PC-9 (cell line): ENCODE results near the gene PTPRG. TPM values are rescaled to one million over a fixed set of nuclear protein-coding genes. Genes with fewer than 3 reads are reported as not detected.

Experiments
- BruUV-seq: library from RNA; stranded (reverse); fragments of 400-500 nt; replicated peaks from 2 replicates; lab custom pipeline; 2021; lab: Mats Ljungman, UMichigan
- CTCF ChIA-PET: fragments of 300-600 bp; sonication (Branson Sonifier 250); formaldehyde crosslinking; loops from one replicate; lab custom pipeline; 2022; ENCODE audit warnings: antibody characterized with exemption; lab: Charles Lee
- POLR2A ChIA-PET: fragments of 300-600 bp; sonication (Branson Sonifier 250); formaldehyde crosslinking; loops from one replicate; lab custom pipeline; 2022; ENCODE audit warnings: antibody characterized with exemption; ENCODE audit not compliant: unreplicated experiment; lab: Charles Lee
- DNase-seq, 2 experiments: peaks; one replicate each; pipeline versions ENCODE4 v3.0.0 to v3.0.0-alpha.2; 2015 to 2022; ENCODE audit warnings: mixed read lengths in 1 of 2
- H2AFZ ChIP-seq: fragments of 200-600 bp; sonication (generic); 2 replicates; pipeline ENCODE4 v1.8.1; 2017; ENCODE audit warnings: antibody characterized with exemption
- H3F3A ChIP-seq: fragments of 200-600 bp; sonication (generic); 2 replicates; pipeline ENCODE4 v1.8.1; 2017; ENCODE audit warnings: antibody characterized with exemption, mild to moderate bottlenecking, low read depth; ENCODE audit not compliant: insufficient read depth
- H3K27ac ChIP-seq: fragments of 200-600 bp; sonication (generic); 2 replicates; pipeline ENCODE4 v1.6.1; 2016; ENCODE audit warnings: mixed run types
- H3K27me3 ChIP-seq: fragments of 200-600 bp; sonication (generic); 2 replicates; pipeline ENCODE4 v1.6.1; 2016; ENCODE audit warnings: low read depth, mixed run types; ENCODE audit not compliant: insufficient read depth
- H3K36me3 ChIP-seq: fragments of 200-600 bp; sonication (generic); 2 replicates; pipeline ENCODE4 v1.6.1; 2016; ENCODE audit warnings: low read depth, mixed run types
- H3K4me1 ChIP-seq: fragments of 200-600 bp; sonication (generic); replicated peaks from 2 replicates; pipeline ENCODE4 v1.6.1; 2016; ENCODE audit warnings: mixed run types; ENCODE audit not compliant: insufficient read depth
- H3K4me2 ChIP-seq: fragments of 200-600 bp; sonication (generic); 2 replicates; pipeline ENCODE4 v1.6.1; 2017; ENCODE audit warnings: mixed run types
- H3K4me3 ChIP-seq: fragments of 200-600 bp; sonication (generic); 2 replicates; pipeline ENCODE4 v1.6.1; 2016; ENCODE audit warnings: mixed run types
- H3K79me2 ChIP-seq: fragments of 200-600 bp; sonication (generic); 2 replicates; pipeline ENCODE4 v1.6.1; 2017; ENCODE audit warnings: low read depth, mixed run types
- H3K9me2 ChIP-seq: fragments of 200-600 bp; sonication (generic); 2 replicates; pipeline ENCODE4 v1.8.1; 2017; ENCODE audit warnings: mild to moderate bottlenecking; ENCODE audit not compliant: insufficient read depth
- H3K9me3 ChIP-seq: fragments of 200-600 bp; sonication (generic); 2 replicates; pipeline ENCODE4 v1.8.1; 2016; ENCODE audit warnings: low read depth; ENCODE audit not compliant: insufficient read depth
- H4K20me1 ChIP-seq: fragments of 200-600 bp; sonication (generic); 2 replicates; pipeline ENCODE4 v1.8.1; 2017; ENCODE audit not compliant: insufficient read depth
- CTCF ChIP-seq: fragments of 200-600 bp; sonication (generic); conservative IDR thresholded peaks from 2 replicates; pipeline ENCODE4 v1.6.1; 2017; ENCODE audit warnings: mixed run types, antibody characterized with exemption, mild to moderate bottlenecking, moderate library complexity
- EZH2 ChIP-seq: fragments of 200-600 bp; sonication (generic); IDR thresholded peaks from 2 replicates; pipeline ENCODE4 v1.8.0; 2017; ENCODE audit warnings: antibody characterized with exemption, low read depth
- intact Hi-C: fragments of 100-400 bp; cut with micrococcal nuclease; formaldehyde crosslinking; loops from one replicate; pipeline ENCODE4 v1.10.0; 2022; ENCODE audit not compliant: unreplicated experiment
- total RNA-seq: library from RNA; stranded (reverse); gene quantifications from 2 replicates; pipeline ENCODE4 v1.2.3, GENCODE V29; 2021

Gene PTPRG
- total RNA-seq, 1 experiment from 2014 or later, result 32.9 TPM

- no peak for TF ChIP-seq EZH2
- no peak for TF ChIP-seq CTCF
- no peaks in the 10 kb centered on the region; the same call in 1 of the 2 replicates for H3K36me3 ChIP-seq
- H3K27me3 ChIP-seq, result no peaks in the 10 kb centered on the region
- no peak overlapping the region for H2AFZ ChIP-seq
- BruUV-seq, result no TSS peak
- no peaks in the 10 kb centered on the region for H3K79me2 ChIP-seq
- no peak for DNase-seq
- H3K4me3 ChIP-seq, result no peak overlapping the region
- H3K9me2 ChIP-seq, result no peaks in the 10 kb centered on the region
- intact Hi-C loops, result no loop called here
- CTCF ChIA-PET, result no interaction called here
- H3K4me1 ChIP-seq, result no peaks in the 10 kb centered on the region
- H3F3A ChIP-seq, result no peaks in the 10 kb centered on the region
- no peaks in the 10 kb centered on the region for H4K20me1 ChIP-seq
- H3K9me3 ChIP-seq, result no peaks in the 10 kb centered on the region
- no peak overlapping the region for H3K27ac ChIP-seq
- no peak overlapping the region for H3K4me2 ChIP-seq
- POLR2A ChIA-PET, result no interaction called here
Observed at GRCh38 chr3:61606196-61606595, 44.8 kb downstream of the PTPRG start.

GRCh38 chr3:61608072-61608471, 46.7 kb downstream of the PTPRG start:
- TF ChIP-seq EZH2 (no peak), CTCF (no peak)
- no peak overlapping the region for H2AFZ ChIP-seq
- BruUV-seq, result no TSS peak
- no peaks in the 10 kb centered on the region for H3K9me3 ChIP-seq
- H3K36me3 ChIP-seq, result no peaks in the 10 kb centered on the region; the same call in 1 of the 2 replicates
- no peak for DNase-seq
- no peaks in the 10 kb centered on the region for H3K9me2 ChIP-seq
- H3F3A ChIP-seq, result 0 out of 2 replicates have a peak, but pooled peaks cover 3% of the 10 kb centered on the region
- H4K20me1 ChIP-seq, result no peaks in the 10 kb centered on the region
- no peaks in the 10 kb centered on the region for H3K27me3 ChIP-seq
- ChIA-PET CTCF (no interaction called here), POLR2A (interaction anchor here (0.6 kb wide), 1 partner anchor 78 kb away, joined by 6 read pairs; no protein-coding TSS in a partner anchor)
- H3K79me2 ChIP-seq, result no peaks in the 10 kb centered on the region
- H3K4me1 ChIP-seq, result no peaks in the 10 kb centered on the region
- intact Hi-C loops, result no loop called here
- H3K27ac ChIP-seq, result no peak overlapping the region
- no peak overlapping the region for H3K4me2 ChIP-seq
- no peak overlapping the region for H3K4me3 ChIP-seq

GRCh38 chr3:61608711-61609110, 47.3 kb downstream of the PTPRG start:
- Histone ChIP-seq H2AFZ (no peak overlapping the region), H3K9me2 (no peaks in the 10 kb centered on the region), H3K4me3 (no peak overlapping the region), H3F3A (0 out of 2 replicates have a peak, but pooled peaks cover 3% of the 10 kb centered on the region), H4K20me1 (no peaks in the 10 kb centered on the region), H3K36me3 (no peaks in the 10 kb centered on the region), H3K9me3 (no peaks in the 10 kb centered on the region), H3K4me1 (no peaks in the 10 kb centered on the region), H3K27ac (no peak overlapping the region), H3K4me2 (no peak overlapping the region), H3K27me3 (no peaks in the 10 kb centered on the region), H3K79me2 (no peaks in the 10 kb centered on the region)
- CTCF ChIA-PET, result no interaction called here
- intact Hi-C loops, result no loop called here
- TF ChIP-seq CTCF (no peak), EZH2 (no peak)
- no TSS peak for BruUV-seq
- POLR2A ChIA-PET, result interaction anchor here (0.6 kb wide), 1 partner anchor 77 kb away, joined by 6 read pairs; no protein-coding TSS in a partner anchor
- no peak for DNase-seq
